ENCODE data around the gene THRA.

GRCh38 chr17:40099619-40100418, 37.1 kb downstream of the THRA start:
- TF ChIP-seq POLR2A (IDR thresholded peaks at IDR 0.05) (no peak), CTCF (IDR thresholded peaks at IDR 0.05) (no peak)
